SK-N-SH (cell line): Measurements from ENCODE around the gene SMAD3. TPM values are rescaled to one million over a fixed set of nuclear protein-coding genes. Genes with fewer than 3 reads are reported as not detected.
"Not testable (repeated sequence)": the region's sequence is repeated elsewhere in the genome, so short reads cannot be mapped to it uniquely, and the experiment has no call there.

Source experiments
- CTCF ChIA-PET: fragments of 300-600, 350-600 bp; formaldehyde crosslinking; extraction: SDS; loops from one replicate; lab custom pipeline; 2021; lab: Yijun Ruan, JAX
- POLR2A ChIA-PET: fragments of 350-600 bp; sonication (Branson Sonifier 250); formaldehyde crosslinking; extraction: SDS; loops from one replicate; lab custom pipeline; 2020; ENCODE audit warnings: antibody characterized with exemption, inconsistent platforms; lab: Yijun Ruan, JAX
- DNase-seq: peaks from one replicate; pipeline ENCODE4 v3.0.0; 2012
- H2AFZ ChIP-seq: fragments of 200-600 bp; sonication (generic); 2 replicates; pipeline ENCODE4 v1.8.1; 2016; ENCODE audit warnings: antibody characterized with exemption, mild to moderate bottlenecking, low read depth
- H3F3A ChIP-seq: fragments of 200-600 bp; sonication (generic); replicated peaks from 2 replicates; pipeline ENCODE3; 2016; ENCODE audit warnings: antibody characterized with exemption, mild to moderate bottlenecking; ENCODE audit not compliant: insufficient read depth
- H3K27ac ChIP-seq, 2 experiments: fragments of 200-500 bp in 1 of 2; fragments of 200-600 bp in 1 of 2; sonication (Bioruptor generic) in 1 of 2; sonication (generic), shearing (Covaris generic) in 1 of 2; 2 replicates each; pipeline versions ENCODE4 v1.5.1 to v1.6.1; 2014 to 2016; ENCODE audit warnings: low read depth in 2 of 2, inconsistent platforms in 1 of 2, low read length in 1 of 2, mild to moderate bottlenecking in 1 of 2, mixed read lengths in 1 of 2
- H3K27me3 ChIP-seq: fragments of 200-600 bp; sonication (generic), shearing (Covaris generic); 2 replicates; pipeline ENCODE4 v1.6.1; 2016; ENCODE audit warnings: mixed run types; ENCODE audit not compliant: insufficient read depth
- H3K36me3 ChIP-seq, 2 experiments: fragments of 200-500 bp in 1 of 2; fragments of 200-600 bp in 1 of 2; sonication (Bioruptor generic) in 1 of 2; sonication (generic) in 1 of 2; replicated peaks in 1 of 2; 2 replicates each; pipeline versions ENCODE3 to v1.5.1; 2014 to 2016; ENCODE audit warnings: low read length in 1 of 2, mild to moderate bottlenecking in 1 of 2; ENCODE audit not compliant: insufficient read depth in 2 of 2, control insufficient read depth in 1 of 2
- H3K4me1 ChIP-seq, 2 experiments: fragments of 200-500 bp in 1 of 2; fragments of 200-600 bp in 1 of 2; sonication (Bioruptor generic) in 1 of 2; sonication (generic), shearing (Covaris generic) in 1 of 2; 2 replicates each; pipeline versions ENCODE4 v1.5.1 to v1.6.1; 2014 to 2016; ENCODE audit warnings: low read depth in 1 of 2, low read length in 1 of 2, mixed run types in 1 of 2; ENCODE audit not compliant: insufficient read depth in 2 of 2, control insufficient read depth in 1 of 2
- H3K4me2 ChIP-seq: fragments of 200-600 bp; sonication (generic), shearing (Covaris generic); 2 replicates; pipeline ENCODE4 v1.6.1; 2017; ENCODE audit warnings: mixed run types
- H3K4me3 ChIP-seq, 2 experiments: fragments of 200-500 bp in 1 of 2; fragments of 200-600 bp in 1 of 2; sonication (Bioruptor generic) in 1 of 2; sonication (generic), shearing (Covaris generic) in 1 of 2; 2 replicates each; pipeline versions ENCODE4 v1.5.1 to v1.8.1; 2014 to 2016; ENCODE audit warnings: low read depth in 2 of 2, inconsistent platforms in 1 of 2, low read length in 1 of 2, mild to moderate bottlenecking in 1 of 2, mixed read lengths in 1 of 2, moderate library complexity in 1 of 2
- H3K79me2 ChIP-seq: fragments of 200-600 bp; sonication (generic); 2 replicates; pipeline ENCODE4 v1.8.1; 2017; ENCODE audit warnings: mild to moderate bottlenecking; ENCODE audit not compliant: insufficient read depth
- H3K9ac ChIP-seq: fragments of 200-600 bp; sonication (generic); 2 replicates; pipeline ENCODE4 v1.6.1; 2017; ENCODE audit warnings: mixed run types
- H3K9me2 ChIP-seq: fragments of 200-600 bp; sonication (generic); 2 replicates; pipeline ENCODE4 v1.6.1; 2017; ENCODE audit warnings: mixed run types
- H3K9me3 ChIP-seq: fragments of 200-600 bp; sonication (generic); 2 replicates; pipeline ENCODE4 v1.6.1; 2017; ENCODE audit warnings: mixed run types, mild to moderate bottlenecking, moderate library complexity
- H4K20me1 ChIP-seq: fragments of 200-600 bp; sonication (generic); 2 replicates; pipeline ENCODE4 v1.6.1; 2017; ENCODE audit warnings: mild to moderate bottlenecking, mixed run types; ENCODE audit not compliant: insufficient read depth
- FOSL2 ChIP-seq: IDR thresholded peaks from 2 replicates; pipeline ENCODE4 v1.4.0; 2012; ENCODE audit warnings: low read depth, mild to moderate bottlenecking, moderate library complexity, borderline replicate concordance
- GATA2 ChIP-seq: sonication (generic); formaldehyde crosslinking; IDR thresholded peaks from 2 replicates; pipeline ENCODE4 v1.5.0; 2020; ENCODE audit warnings: mild to moderate bottlenecking, missing genetic modification reagents
- JUND ChIP-seq: IDR thresholded peaks from 2 replicates; pipeline ENCODE4 v1.4.0; 2012
- MXI1 ChIP-seq: IDR thresholded peaks from 2 replicates; pipeline ENCODE4 v1.6.1; 2012; ENCODE audit warnings: mild to moderate bottlenecking, low read depth, low read length, improper control_type of control experiment
- RFX5 ChIP-seq: IDR thresholded peaks from 2 replicates; pipeline ENCODE4 v1.6.1; 2012; ENCODE audit warnings: mild to moderate bottlenecking, improper control_type of control experiment, low read length
- RXRA ChIP-seq: IDR thresholded peaks from 2 replicates; pipeline ENCODE4 v1.4.0; 2012; ENCODE audit warnings: low read depth, mild to moderate bottlenecking, borderline replicate concordance
- SMC3 ChIP-seq: IDR thresholded peaks from 2 replicates; pipeline ENCODE4 v1.6.1; 2012; ENCODE audit warnings: low read depth, low read length, improper control_type of control experiment
- TAF1 ChIP-seq: IDR thresholded peaks from 2 replicates; pipeline ENCODE4 v1.6.1; 2012; ENCODE audit warnings: low read depth, mild to moderate bottlenecking, low read length, moderate library complexity, borderline replicate concordance
- TEAD4 ChIP-seq: IDR thresholded peaks from 2 replicates; pipeline ENCODE4 v1.4.0; 2012; ENCODE audit warnings: mild to moderate bottlenecking, borderline replicate concordance; ENCODE audit not compliant: insufficient read depth
- WGBS: methylation state at CpG from one replicate; pipeline ENCODE4 v1.1.6; 2017; ENCODE audit warnings: low lambda C conversion rate; 5-methylcytosine and 5-hydroxymethylcytosine counted together
- polyA plus RNA-seq, 3 experiments: library from polyadenylated mRNA; depleted of rRNA; stranded (reverse); fragments of >200 nt; gene quantifications; 2 replicates each; pipeline ENCODE4 v1.2.3, GENCODE V29; 2012
- TF ChIP-seq, protein P1 (sequence below): IDR thresholded peaks from 2 replicates; pipeline ENCODE4 v1.4.0; 2012; ENCODE audit warnings: low read depth, borderline replicate concordance

SMAD3 gene
- polyA plus RNA-seq, 1 of the 3 experiments (the other 2 are of a cell fraction): 19.5 TPM

DNA sequence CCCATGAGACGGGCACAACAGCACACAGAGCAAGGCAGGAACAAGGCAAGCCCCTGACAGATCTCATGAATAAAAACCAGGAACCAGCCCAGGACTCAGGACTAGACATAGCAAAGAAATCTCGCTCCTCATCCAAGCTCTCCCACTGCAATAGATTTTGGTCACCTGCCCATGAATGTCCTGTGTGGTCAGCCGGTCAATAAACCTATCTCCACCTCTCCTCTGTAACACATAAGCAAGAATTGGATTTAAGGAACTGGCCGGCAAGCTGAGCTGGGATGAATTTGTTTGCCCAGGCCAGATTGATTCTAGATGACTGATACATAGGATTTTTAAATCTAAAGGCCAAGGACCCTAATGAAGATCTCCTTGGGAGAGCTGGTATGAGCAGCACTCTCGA lies 46.3 kb upstream of the SMAD3 start:
- TF ChIP-seq RXRA (no peak), TEAD4 (no peak), GATA2 (CRISPR knock-in tag) (no peak), TAF1 (no peak), FOSL2 (no peak), JUND (no peak)
- TF ChIP-seq, protein P1, sequence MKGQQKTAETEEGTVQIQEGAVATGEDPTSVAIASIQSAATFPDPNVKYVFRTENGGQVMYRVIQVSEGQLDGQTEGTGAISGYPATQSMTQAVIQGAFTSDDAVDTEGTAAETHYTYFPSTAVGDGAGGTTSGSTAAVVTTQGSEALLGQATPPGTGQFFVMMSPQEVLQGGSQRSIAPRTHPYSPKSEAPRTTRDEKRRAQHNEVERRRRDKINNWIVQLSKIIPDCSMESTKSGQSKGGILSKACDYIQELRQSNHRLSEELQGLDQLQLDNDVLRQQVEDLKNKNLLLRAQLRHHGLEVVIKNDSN: no peak
- TF ChIP-seq, all 33 proteins: peak for 0
- 87% methylated on average over 5 of the region's 5 CpGs for whole genome bisulfite sequencing
- Histone ChIP-seq H3K9me2 (no peaks in the 10 kb centered on the region), H4K20me1 (no peaks in the 10 kb centered on the region), H3K4me2 (no peak overlapping the region), H3K36me3 (no peaks in the 10 kb centered on the region), H3K79me2 (no peaks in the 10 kb centered on the region), H3F3A (peaks cover 17% of the 10 kb centered on the region), H3K9me3 (no peaks in the 10 kb centered on the region), H3K27ac (no peak overlapping the region), H2AFZ (no peak overlapping the region), H3K9ac (no peak overlapping the region), H3K27me3 (no peaks in the 10 kb centered on the region), H3K4me1 (peaks cover 6 to 7% of the 10 kb centered on the region in 2 experiments), H3K4me3 (no peak overlapping the region)
- POLR2A ChIA-PET: no interaction called here
- no peak for DNase-seq
- CTCF ChIA-PET: interaction anchor here (1.0 kb wide), 1 partner anchor 284 kb away, joined by 3 read pairs; no protein-coding TSS in a partner anchor

DNA sequence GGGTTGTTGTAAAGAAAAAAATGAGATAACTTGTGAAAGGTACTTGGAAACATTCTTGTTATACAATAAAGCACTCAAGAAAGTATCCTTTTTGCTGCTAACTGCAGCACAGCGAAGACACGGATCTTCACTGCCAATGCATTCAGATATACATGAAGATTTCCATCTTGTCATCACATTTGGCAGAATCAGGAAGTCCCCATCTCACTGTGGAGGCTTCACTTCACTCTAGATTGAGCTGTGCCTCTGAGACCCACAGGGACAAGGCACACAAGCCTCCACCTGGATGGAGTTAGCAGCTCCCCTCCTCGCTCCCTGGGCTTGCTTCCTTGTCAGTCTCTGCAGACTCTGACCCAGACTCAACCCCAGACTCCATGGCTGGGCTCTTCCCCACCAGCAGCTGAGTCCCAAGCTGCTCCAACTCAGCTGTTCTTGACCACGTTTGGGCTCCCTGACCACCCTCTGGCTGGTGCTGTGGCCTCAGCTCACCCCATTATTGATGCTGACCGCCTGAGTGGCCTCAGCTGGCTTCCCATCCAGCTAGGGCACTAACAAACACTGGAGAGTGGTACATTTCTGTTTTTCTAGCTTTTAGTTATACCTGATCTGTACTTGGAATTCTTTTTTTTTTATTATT lies 45.4 kb upstream of the SMAD3 start:
- CTCF ChIA-PET: no interaction called here
- peaks cover 14 to 16% of the 10 kb centered on the region in 2 experiments for H3K4me1 ChIP-seq
- no peaks in the 10 kb centered on the region for H3K9me3 ChIP-seq
- H3K9me2 ChIP-seq: no peaks in the 10 kb centered on the region
- no peak overlapping the region for H2AFZ ChIP-seq
- WGBS: 83% methylated on average over 5 of the region's 5 CpGs
- H3K9ac ChIP-seq: no peak overlapping the region
- no peaks in the 10 kb centered on the region for H3K79me2 ChIP-seq
- H3K27ac ChIP-seq: no peak overlapping the region
- TF ChIP-seq RFX5: no peak
- TF ChIP-seq MXI1: no peak
- TF ChIP-seq TEAD4: no peak
- no peak for TF ChIP-seq SMC3
- DNase-seq: no peak
- POLR2A ChIA-PET: no interaction called here
- H3F3A ChIP-seq: peaks cover 25% of the 10 kb centered on the region
- H3K4me2 ChIP-seq: no peak overlapping the region
- no peak overlapping the region for H3K4me3 ChIP-seq
- H3K27me3 ChIP-seq: no peaks in the 10 kb centered on the region
- H4K20me1 ChIP-seq: no peaks in the 10 kb centered on the region
- no peaks in the 10 kb centered on the region for H3K36me3 ChIP-seq

DNA sequence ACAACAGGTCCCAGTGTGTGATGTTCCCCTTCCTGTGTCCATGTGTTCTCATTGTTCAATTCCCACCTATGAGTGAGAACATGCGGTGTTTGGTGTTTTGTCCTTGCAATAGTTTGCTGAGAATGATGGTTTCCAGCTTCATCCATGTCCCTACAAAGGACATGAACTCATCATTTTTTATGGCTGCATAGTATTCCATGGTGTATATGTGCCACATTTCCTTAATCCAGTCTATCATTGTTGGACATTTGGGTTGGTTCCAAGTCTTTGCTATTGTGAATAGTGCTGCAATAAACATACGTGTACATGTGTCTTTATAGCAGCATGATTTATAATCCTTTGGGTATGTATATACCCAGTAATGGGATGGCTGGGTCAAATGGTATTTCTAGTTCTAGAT lies 44.7 kb upstream of the SMAD3 start:
- POLR2A ChIA-PET, H2AFZ ChIP-seq, H3K79me2 ChIP-seq, H4K20me1 ChIP-seq, H3K9me2 ChIP-seq, H3K27ac ChIP-seq, H3K4me3 ChIP-seq, H3K4me2 ChIP-seq, H3K9ac ChIP-seq, CTCF ChIA-PET, H3K36me3 ChIP-seq, DNase-seq, H3K27me3 ChIP-seq, H3K9me3 ChIP-seq: not testable (repeated sequence)
- Histone ChIP-seq H3F3A (peaks cover 32% of the 10 kb centered on the region), H3K4me1 (peaks cover 21% of the 10 kb centered on the region in 2 experiments)
- 95% methylated on average over 2 of the region's 2 CpGs for WGBS
